Small intestine (tissue), 7 donors: Measurements from ENCODE around the gene LYSMD4. TPM values are rescaled to one million over a fixed set of nuclear protein-coding genes. Genes with fewer than 3 reads are reported as not detected.

Experiments used
- DNase-seq, 2 donors: peaks; one replicate each; pipeline versions ENCODE4 v3.0.0 to v3.0.0-alpha.2; 2013
- FAIRE-seq: peaks from 2 replicates; lab custom pipeline; 2012; peaks lifted over from hg19 to GRCh38; lab: Jason Lieb, UNC
- H3K27ac ChIP-seq, 3 donors: one replicate each; pipeline ENCODE4 v1.5.1; 2013; ENCODE audit warnings: low read length in 2 of 3, mild to moderate bottlenecking in 2 of 3, control low read depth in 1 of 3, inconsistent platforms in 1 of 3, low read depth in 1 of 3, moderate library complexity in 1 of 3
- H3K27me3 ChIP-seq, 3 donors: one replicate each; pipeline ENCODE4 v1.6.1; 2013; ENCODE audit warnings: low read length in 3 of 3, inconsistent platforms in 1 of 3; ENCODE audit not compliant: control insufficient read depth in 3 of 3, insufficient read depth in 3 of 3
- H3K36me3 ChIP-seq, 3 donors: one replicate each; pipeline ENCODE4 v1.6.1; 2013; ENCODE audit warnings: low read length in 3 of 3, inconsistent platforms in 1 of 3, low read depth in 1 of 3, mild to moderate bottlenecking in 1 of 3, moderate library complexity in 1 of 3; ENCODE audit not compliant: control insufficient read depth in 3 of 3, insufficient read depth in 2 of 3
- H3K4me1 ChIP-seq, 3 donors: one replicate each; pipeline ENCODE4 v1.6.1; 2013; ENCODE audit warnings: low read length in 2 of 3, inconsistent platforms in 1 of 3, low read depth in 1 of 3, mild to moderate bottlenecking in 1 of 3, moderate library complexity in 1 of 3; ENCODE audit not compliant: control insufficient read depth in 3 of 3, insufficient read depth in 2 of 3
- H3K4me3 ChIP-seq, 3 donors: one replicate each; pipeline ENCODE4 v1.5.1; 2013; ENCODE audit warnings: low read length in 3 of 3, control low read depth in 1 of 3, inconsistent platforms in 1 of 3, low read depth in 1 of 3, mild to moderate bottlenecking in 1 of 3, moderate library complexity in 1 of 3
- H3K9me3 ChIP-seq, 2 donors: one replicate each; pipeline ENCODE4 v1.6.1; 2013; ENCODE audit warnings: low read depth in 1 of 2, low read length in 1 of 2; ENCODE audit not compliant: control insufficient read depth in 2 of 2, insufficient read depth in 1 of 2
- WGBS, 3 donors: extraction: QIAGEN DNeasy Blood & Tissue Kit; methylation state at CpG; one replicate each; pipeline ENCODE4 v1.1.7; 2013; 5-methylcytosine and 5-hydroxymethylcytosine counted together
- polyA plus RNA-seq, 4 donors: library from polyadenylated mRNA; stranded (reverse) in 3 of 4; unstranded in 1 of 4; fragments of 200-250 nt in 3 of 4; fragments of 120-200 nt in 1 of 4; gene quantifications; one replicate each; pipeline versions ENCODE4 v1.2.1 to v1.2.3, GENCODE V29; 2013
- donor health status: healthy with polysubstance abuse.
- donor health status: control.
- donor health status: control.
- donor health status: Bipolar disorder and iron deficiency.
- donor health status: healthy.

LYSMD4 gene
- polyA plus RNA-seq, 4 donors: 5.4 to 18.2 (median 7.5) TPM

DNA sequence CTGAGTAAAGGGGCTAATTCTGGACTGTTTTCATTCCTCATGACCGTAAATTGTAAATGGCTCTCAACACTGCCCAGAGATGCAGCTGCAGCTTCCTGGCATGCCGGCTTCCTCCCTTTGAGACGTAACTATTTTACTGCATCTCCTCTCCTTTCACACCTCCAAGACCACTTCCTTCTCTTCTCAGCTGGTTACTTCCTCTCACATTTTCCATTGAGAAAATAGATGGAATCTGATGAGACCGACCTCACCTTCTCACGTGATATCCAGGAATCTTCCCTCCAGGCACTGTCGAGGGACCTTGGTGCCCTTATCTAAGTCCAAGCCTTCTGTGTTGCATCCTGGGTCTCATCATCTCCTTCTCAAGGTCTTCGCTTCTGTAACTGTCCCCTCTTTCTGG is 12.7 kb downstream of the LYSMD4 start:
- FAIRE-seq: no peak
- Histone ChIP-seq H3K36me3 (peaks cover 0 to 29% (median 0%) of the 10 kb centered on the region in 3 donors), H3K9me3 (peaks cover 0 to 19% of the 10 kb centered on the region in 2 donors), H3K4me3 (no peak overlapping the region), H3K27me3 (no peaks in the 10 kb centered on the region), H3K27ac (no peak overlapping the region), H3K4me1 (peaks cover 0 to 4% (median 0%) of the 10 kb centered on the region in 3 donors)
- DNase-seq: no peak
- 77 to 89% (median 87%) methylated on average over 7 of the region's 7 CpGs for WGBS, 3 donors

GRCh38 chr15:99719096-99719541 is 14.1 kb downstream of the LYSMD4 start:
- WGBS, 3 donors: 63 to 91% (median 67%) methylated on average over 5 of the region's 5 CpGs
- no peak overlapping the region for H3K4me3 ChIP-seq
- H3K27ac ChIP-seq: no peak overlapping the region
- no peaks in the 10 kb centered on the region for H3K27me3 ChIP-seq
- H3K4me1 ChIP-seq: peaks cover 0 to 4% (median 0%) of the 10 kb centered on the region in 3 donors
- DNase-seq: no peak
- peaks cover 0 to 5% of the 10 kb centered on the region in 2 donors for H3K9me3 ChIP-seq
- H3K36me3 ChIP-seq: peaks cover 0 to 24% (median 2%) of the 10 kb centered on the region in 3 donors
- no peak for FAIRE-seq

DNA sequence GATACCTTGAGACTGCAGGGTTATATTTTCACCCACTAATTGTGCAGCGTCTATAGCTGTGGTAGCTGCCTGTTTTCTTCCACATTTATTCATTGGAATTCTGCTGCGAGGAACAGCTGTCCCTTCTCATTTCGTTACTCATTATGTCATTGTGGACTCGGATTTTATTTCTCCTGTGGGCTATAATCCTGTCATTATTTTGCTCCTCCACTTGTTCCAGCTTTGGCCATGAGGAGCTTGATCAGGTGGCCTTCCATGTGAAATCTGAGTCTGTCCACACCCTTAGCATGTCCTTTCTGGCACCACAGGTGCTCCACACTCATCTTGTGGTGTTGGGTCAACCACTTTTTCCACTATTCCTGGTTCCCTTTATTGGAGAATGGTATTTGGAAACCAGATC is 14.8 kb downstream of the LYSMD4 start:
- Histone ChIP-seq H3K27ac (no peak overlapping the region), H3K27me3 (no peaks in the 10 kb centered on the region), H3K4me1 (peaks cover 0 to 4% (median 0%) of the 10 kb centered on the region in 3 donors), H3K4me3 (no peak overlapping the region), H3K9me3 (peaks cover 0 to 3% of the 10 kb centered on the region in 2 donors), H3K36me3 (peaks cover 0 to 22% (median 2%) of the 10 kb centered on the region in 3 donors)
- FAIRE-seq: no peak
- no peak for DNase-seq
- 79 to 84% (median 83%) methylated on average over 4 of the region's 4 CpGs for WGBS, 3 donors

DNA sequence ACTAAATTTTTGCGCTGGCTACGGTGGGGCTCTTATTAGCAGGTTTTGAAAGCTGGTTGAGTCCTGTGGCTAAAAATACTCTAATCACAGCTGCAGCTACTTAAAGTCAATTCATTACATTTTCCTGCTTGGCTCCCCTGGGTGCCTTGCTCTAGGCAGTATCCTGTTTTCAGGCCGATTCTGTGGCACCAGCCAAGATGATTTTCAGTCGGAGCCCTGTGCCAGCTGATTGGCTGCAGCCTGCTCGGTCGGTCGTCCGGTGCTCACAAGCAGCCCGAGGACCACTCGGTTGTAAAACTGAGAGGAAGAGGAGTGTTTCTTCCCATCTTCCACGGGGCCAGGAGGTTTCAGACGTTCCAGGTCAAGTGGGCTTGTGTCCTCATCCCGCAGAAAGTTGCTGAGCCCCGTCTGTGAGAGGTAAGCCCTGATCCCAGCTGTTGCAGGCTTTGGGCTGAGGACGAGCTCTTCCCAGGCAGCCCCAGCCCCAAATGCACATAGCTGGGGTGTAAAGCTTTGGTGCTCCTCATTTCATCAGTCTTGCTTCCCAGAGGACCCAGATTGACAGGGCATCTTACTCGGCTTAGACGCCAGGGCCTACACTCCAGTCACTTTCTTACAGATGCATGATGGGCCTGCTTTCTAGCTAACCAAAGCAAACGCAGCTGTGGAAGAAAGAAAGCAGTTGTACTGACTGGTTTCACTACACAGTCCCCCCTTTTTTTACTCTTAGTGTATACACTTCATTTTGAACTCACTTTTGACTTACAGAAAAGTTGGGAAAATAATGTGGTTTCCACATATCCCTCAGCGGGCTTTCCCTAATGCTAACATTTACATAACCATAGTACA is 15.9 kb downstream of the LYSMD4 start:
- Histone ChIP-seq H3K4me3 (no peak overlapping the region), H3K36me3 (peaks cover 3 to 22% (median 4%) of the 10 kb centered on the region in 3 donors), H3K27ac (peak overlapping the region in 2 of 3 donors; percentile 24 to 32), H3K4me1 (peaks cover 0 to 4% (median 0%) of the 10 kb centered on the region in 3 donors), H3K9me3 (no peaks in the 10 kb centered on the region), H3K27me3 (no peaks in the 10 kb centered on the region)
- WGBS, 3 donors: 61 to 86% (median 82%) methylated on average over 19 of the region's 19 CpGs
- FAIRE-seq: no peak
- DNase-seq: no peak

GRCh38 chr15:99716540-99717095 is 16.6 kb downstream of the LYSMD4 start:
- FAIRE-seq: no peak
- no peak overlapping the region for H3K4me3 ChIP-seq
- 82 to 93% (median 92%) methylated on average over 10 of the region's 10 CpGs for WGBS, 3 donors
- peaks cover 0 to 4% (median 0%) of the 10 kb centered on the region in 3 donors for H3K4me1 ChIP-seq
- peak overlapping the region in 2 of 3 donors; percentile 6 to 43 for H3K27ac ChIP-seq
- no peaks in the 10 kb centered on the region for H3K9me3 ChIP-seq
- no peak for DNase-seq
- H3K36me3 ChIP-seq: peaks cover 5 to 27% (median 7%) of the 10 kb centered on the region in 3 donors
- no peaks in the 10 kb centered on the region for H3K27me3 ChIP-seq

- FAIRE-seq: no peak
Measured at GRCh38 chr15:99712415-99712814, 20.8 kb downstream of the LYSMD4 start.

GRCh38 chr15:99711625-99712024 is 21.6 kb downstream of the LYSMD4 start:
- H3K4me3 ChIP-seq: no peak overlapping the region
- no peaks in the 10 kb centered on the region for H3K27me3 ChIP-seq
- whole genome bisulfite sequencing, 3 donors: 75 to 96% (median 86%) methylated on average over 5 of the region's 5 CpGs
- FAIRE-seq (no peak), DNase-seq (no peak)
- peaks cover 1 to 6% (median 4%) of the 10 kb centered on the region in 3 donors for H3K4me1 ChIP-seq
- H3K9me3 ChIP-seq: no peaks in the 10 kb centered on the region
- no peak overlapping the region for H3K27ac ChIP-seq
- peaks cover 5 to 36% (median 8%) of the 10 kb centered on the region in 3 donors for H3K36me3 ChIP-seq

More at GRCh38 chr15:99712415-99712814, 20.8 kb downstream of the LYSMD4 start:
- Histone ChIP-seq H3K9me3 (no peaks in the 10 kb centered on the region), H3K4me1 (peaks cover 1 to 6% (median 4%) of the 10 kb centered on the region in 3 donors), H3K4me3 (no peak overlapping the region), H3K27ac (no peak overlapping the region), H3K36me3 (peaks cover 5 to 36% (median 8%) of the 10 kb centered on the region in 3 donors), H3K27me3 (no peaks in the 10 kb centered on the region)
- WGBS, 3 donors: 85 to 87% (median 85%) methylated on average over 18 of the region's 18 CpGs
- DNase-seq: no peak

DNA sequence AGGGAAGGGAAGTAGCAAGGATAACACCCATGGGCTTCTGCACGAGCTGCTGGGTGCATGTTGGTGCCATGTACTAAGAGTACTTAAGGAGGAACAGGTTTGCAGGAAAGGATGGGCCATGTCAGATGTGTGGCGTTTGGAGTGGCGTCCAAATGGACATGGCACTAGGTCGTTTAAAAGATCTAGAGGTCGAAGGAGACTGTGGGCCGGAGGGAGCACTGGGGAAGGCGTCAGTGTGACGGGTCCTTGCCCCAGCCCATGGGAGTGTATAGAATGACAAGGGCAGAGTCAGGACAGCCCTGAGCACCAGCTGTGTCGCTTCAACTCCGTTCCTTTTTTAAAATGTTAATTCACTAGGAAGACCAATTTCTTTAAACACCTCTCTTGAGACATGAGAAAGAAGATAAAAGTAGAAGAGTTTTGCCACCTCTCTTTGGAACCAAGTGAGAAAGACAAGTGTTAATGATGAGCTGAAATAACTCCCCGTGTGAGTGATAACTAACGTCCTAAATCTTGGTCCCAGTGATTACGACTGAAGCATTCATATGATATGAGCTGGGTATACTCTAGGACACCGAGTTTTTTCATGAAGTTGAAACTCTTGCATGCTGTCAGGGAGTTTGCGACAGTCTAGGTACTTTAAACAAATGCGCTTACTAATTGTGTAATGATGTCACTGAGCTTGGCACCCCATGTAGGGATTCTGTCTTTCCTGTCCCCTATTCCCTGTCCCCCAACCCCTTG is 23.8 kb downstream of the LYSMD4 start:
- 86 to 93% (median 88%) methylated on average over 16 of the region's 16 CpGs for WGBS, 3 donors
- FAIRE-seq: no peak
- DNase-seq: no peak
- Histone ChIP-seq H3K36me3 (peaks cover 3 to 30% (median 8%) of the 10 kb centered on the region in 3 donors), H3K27ac (peak overlapping the region in 1 of 3 donors; percentile 13), H3K9me3 (no peaks in the 10 kb centered on the region), H3K4me3 (no peak overlapping the region), H3K4me1 (peaks cover 0 to 6% (median 1%) of the 10 kb centered on the region in 3 donors), H3K27me3 (no peaks in the 10 kb centered on the region)
